NCI-H82 (cell line): ENCODE measurements around the gene TMEM150C.
"Not testable (repeated sequence)": the region's sequence is repeated elsewhere in the genome, so short reads cannot be mapped to it uniquely, and the experiment has no call there.

Experiments
- DNase-seq: peaks from one replicate; lab custom pipeline; 2025; lab: John Stamatoyannopoulos, UW

Gene TMEM150C

GRCh38 chr4:82473621-82474164 is 88.1 kb downstream of the TMEM150C start:
- DNase-seq = no peak

- not testable (repeated sequence) for DNase-seq
These were observed 88.7 kb downstream of the TMEM150C start for GRCh38 chr4:82473080-82473479.

GRCh38 chr4:82469791-82470345 is 91.9 kb downstream of the TMEM150C start:
- DNase-seq = no peak

- no peak for DNase-seq
These were observed 94.3 kb downstream of the TMEM150C start for GRCh38 chr4:82467471-82467870.

- no peak for DNase-seq
These were observed 98.6 kb downstream of the TMEM150C start for GRCh38 chr4:82463221-82463620.

- peak; percentile 89 for DNase-seq
These were observed 99.4 kb downstream of the TMEM150C start for GRCh38 chr4:82462415-82462831.

- DNase-seq = no peak
These were observed 100.1 kb downstream of the TMEM150C start for GRCh38 chr4:82461710-82462109.

GRCh38 chr4:82458729-82459128 is 103.1 kb downstream of the TMEM150C start:
- DNase-seq = no peak

- DNase-seq = no peak
These were observed 104.5 kb downstream of the TMEM150C start for GRCh38 chr4:82457266-82457665.

GRCh38 chr4:82452026-82452425 is 109.8 kb downstream of the TMEM150C start:
- DNase-seq = no peak

GRCh38 chr4:82450966-82451755 is 110.6 kb downstream of the TMEM150C start:
- no peak for DNase-seq

GRCh38 chr4:82447886-82448285 is 113.9 kb downstream of the TMEM150C start:
- DNase-seq = no peak

GRCh38 chr4:82439088-82439487 is 122.7 kb downstream of the TMEM150C start:
- no peak for DNase-seq

- no peak for DNase-seq
These were observed 124.3 kb downstream of the TMEM150C start for GRCh38 chr4:82437285-82438005.

- DNase-seq = no peak
These were observed 125.0 kb downstream of the TMEM150C start for GRCh38 chr4:82436780-82437179.

- no peak for DNase-seq
These were observed 125.7 kb downstream of the TMEM150C start for GRCh38 chr4:82436130-82436529.

GRCh38 chr4:82434949-82435348 is 126.8 kb downstream of the TMEM150C start:
- DNase-seq = no peak

- no peak for DNase-seq
These were observed 128.0 kb downstream of the TMEM150C start for GRCh38 chr4:82433791-82434190.
